SK-N-MC (cell line): Measurements from ENCODE around the gene UBL7.

Source experiments
- DNase-seq: peaks from one replicate; pipeline ENCODE4 v3.0.0-alpha.2; 2011; ENCODE audit warnings: low read depth, low spot score
- H3K27ac ChIP-seq: fragments of 200-600 bp; sonication (generic); 2 replicates; pipeline ENCODE4 v1.5.1; 2016; ENCODE audit warnings: mixed run types
- H3K36me3 ChIP-seq: fragments of 200-600 bp; sonication (generic); 2 replicates; pipeline ENCODE4 v1.6.1; 2017; ENCODE audit warnings: antibody characterized with exemption, low read length, mixed read lengths; ENCODE audit not compliant: insufficient read depth
- H3K4me3 ChIP-seq: fragments of 200-600 bp; sonication (generic); 2 replicates; pipeline ENCODE4 v1.5.1; 2016
- H3K9ac ChIP-seq: fragments of 200-600 bp; sonication (generic); 2 replicates; pipeline ENCODE4 v1.8.0; 2017; ENCODE audit warnings: mixed run types, mixed read lengths; ENCODE audit not compliant: insufficient read length
- H3K9me3 ChIP-seq: fragments of 200-600 bp; sonication (generic); 2 replicates; pipeline ENCODE4 v1.6.1; 2017; ENCODE audit warnings: low read depth, mild to moderate bottlenecking, antibody characterized with exemption, low read length, moderate library complexity, mixed read lengths
- EZH2 ChIP-seq: fragments of 200-600 bp; sonication (generic); IDR thresholded peaks from one replicate; pipeline ENCODE4 v1.6.1; 2017; ENCODE audit warnings: antibody characterized with exemption
- FOXP2 ChIP-seq: optimal IDR thresholded peaks from 2 replicates; pipeline ENCODE3; 2011; ENCODE audit warnings: mild to moderate bottlenecking, moderate library complexity; ENCODE audit not compliant: insufficient read depth; ENCODE audit errors: extremely low read length, control extremely low read depth
- POLR2AphosphoS5 ChIP-seq: IDR thresholded peaks from 2 replicates; pipeline ENCODE4 v1.6.1; 2012; ENCODE audit warnings: mild to moderate bottlenecking, low read depth, low read length, borderline replicate concordance

Gene UBL7

DNA sequence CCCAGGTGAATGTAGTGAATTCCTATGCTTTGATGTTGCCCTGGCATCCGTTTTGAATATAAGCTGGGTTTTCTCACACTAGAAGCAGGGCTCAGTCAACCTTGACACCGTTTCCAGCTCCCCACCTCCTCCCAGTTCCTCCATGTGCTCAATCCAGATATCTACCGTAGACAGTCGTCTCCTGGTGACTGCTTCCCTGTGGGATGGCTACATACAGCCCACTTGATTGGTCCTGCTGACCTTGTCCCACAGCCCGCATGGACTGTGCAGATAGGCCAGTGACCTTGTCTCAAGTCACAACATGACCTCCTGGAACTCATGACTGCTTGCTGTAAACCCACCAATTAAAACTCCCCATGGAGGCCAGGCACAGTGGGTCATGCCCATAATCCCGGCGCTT is 35.3 kb downstream of the UBL7 start:
- no peak overlapping the region for H3K27ac ChIP-seq
- no peak overlapping the region for H3K9ac ChIP-seq
- H3K4me3 ChIP-seq, result no peak overlapping the region
- no peak for DNase-seq
- no peaks in the 10 kb centered on the region for H3K9me3 ChIP-seq
- TF ChIP-seq FOXP2, result no peak
- no peak for TF ChIP-seq POLR2AphosphoS5
- no peak for TF ChIP-seq EZH2
- no peaks in the 10 kb centered on the region for H3K36me3 ChIP-seq

DNA sequence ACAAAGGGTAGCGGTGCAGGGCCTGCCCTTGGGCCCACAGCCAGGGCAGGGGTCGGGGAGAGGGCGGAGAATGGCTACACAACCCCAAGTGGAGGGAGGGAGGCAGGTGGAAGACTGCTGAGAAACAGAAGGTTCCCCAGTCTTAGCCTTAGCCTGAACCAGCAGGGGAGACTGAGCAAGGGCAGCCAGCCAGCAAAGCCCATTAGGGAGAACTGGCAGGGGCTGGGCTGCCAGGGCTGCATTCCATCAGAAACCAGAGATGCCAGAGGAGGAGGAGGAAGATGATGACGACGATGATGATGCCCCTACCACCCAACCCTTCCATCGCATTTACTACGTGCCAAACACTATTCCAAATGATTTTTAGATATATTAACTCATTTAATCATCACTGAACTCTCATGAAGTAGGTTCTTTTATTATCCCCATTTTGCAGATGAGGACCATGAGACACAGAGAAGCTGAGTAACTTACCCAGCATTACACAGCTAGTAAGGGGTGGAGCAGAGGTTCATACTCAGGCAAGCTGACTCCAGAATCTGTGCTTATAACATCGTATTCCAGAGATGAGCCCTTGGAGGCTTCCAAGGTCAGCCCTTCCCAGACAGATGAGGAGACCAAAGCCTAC is 35.9 kb downstream of the UBL7 start:
- Histone ChIP-seq H3K4me3 (no peak overlapping the region), H3K27ac (no peak overlapping the region), H3K9me3 (no peaks in the 10 kb centered on the region), H3K36me3 (no peaks in the 10 kb centered on the region), H3K9ac (no peak overlapping the region)
- TF ChIP-seq FOXP2 (no peak), POLR2AphosphoS5 (no peak), EZH2 (no peak)
- DNase-seq, result no peak

DNA sequence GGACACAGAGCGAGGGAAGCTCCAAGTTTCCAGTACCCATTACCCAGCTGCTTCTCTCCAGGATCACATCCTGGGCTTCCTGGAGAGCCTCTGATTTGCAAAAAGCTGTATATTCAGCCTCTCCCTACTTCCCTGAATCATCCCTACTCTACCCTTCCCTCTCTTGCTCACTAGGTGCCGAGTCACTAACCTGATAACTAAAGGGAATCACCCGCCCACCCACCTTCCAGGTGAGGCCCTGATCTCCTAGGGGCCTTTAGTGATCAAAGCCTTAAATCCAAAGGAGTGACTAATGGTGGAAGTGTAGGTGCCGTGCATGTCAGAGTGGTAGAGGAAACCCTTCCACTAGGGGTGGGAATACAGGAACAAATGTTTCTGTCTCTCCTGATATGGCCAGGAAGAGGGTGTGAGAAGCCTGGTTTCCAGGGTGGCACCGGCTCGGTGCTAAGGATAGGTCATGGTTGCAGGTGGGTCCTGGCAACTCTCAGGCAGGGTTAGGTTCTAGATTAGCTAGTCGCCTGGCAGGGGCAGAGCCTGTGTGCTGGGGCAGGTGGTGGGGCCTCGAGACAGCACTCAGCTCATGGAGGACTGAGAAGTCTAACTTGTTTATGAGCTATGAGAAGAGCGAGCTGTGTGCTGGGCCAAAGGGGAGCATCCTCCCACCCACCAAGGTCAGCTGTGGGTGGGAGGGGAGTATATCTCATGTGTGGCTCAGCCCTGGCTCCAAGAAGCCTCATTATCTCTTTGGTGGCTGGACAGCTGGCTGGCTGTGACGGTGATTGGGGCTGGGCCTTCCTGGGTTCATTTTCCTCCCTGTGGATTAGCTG is 37.3 kb downstream of the UBL7 start:
- Histone ChIP-seq H3K9ac (no peak overlapping the region), H3K27ac (no peak overlapping the region), H3K4me3 (no peak overlapping the region), H3K9me3 (no peaks in the 10 kb centered on the region), H3K36me3 (no peaks in the 10 kb centered on the region)
- DNase-seq, result no peak
- TF ChIP-seq POLR2AphosphoS5 (no peak), FOXP2 (no peak), EZH2 (no peak)

DNA sequence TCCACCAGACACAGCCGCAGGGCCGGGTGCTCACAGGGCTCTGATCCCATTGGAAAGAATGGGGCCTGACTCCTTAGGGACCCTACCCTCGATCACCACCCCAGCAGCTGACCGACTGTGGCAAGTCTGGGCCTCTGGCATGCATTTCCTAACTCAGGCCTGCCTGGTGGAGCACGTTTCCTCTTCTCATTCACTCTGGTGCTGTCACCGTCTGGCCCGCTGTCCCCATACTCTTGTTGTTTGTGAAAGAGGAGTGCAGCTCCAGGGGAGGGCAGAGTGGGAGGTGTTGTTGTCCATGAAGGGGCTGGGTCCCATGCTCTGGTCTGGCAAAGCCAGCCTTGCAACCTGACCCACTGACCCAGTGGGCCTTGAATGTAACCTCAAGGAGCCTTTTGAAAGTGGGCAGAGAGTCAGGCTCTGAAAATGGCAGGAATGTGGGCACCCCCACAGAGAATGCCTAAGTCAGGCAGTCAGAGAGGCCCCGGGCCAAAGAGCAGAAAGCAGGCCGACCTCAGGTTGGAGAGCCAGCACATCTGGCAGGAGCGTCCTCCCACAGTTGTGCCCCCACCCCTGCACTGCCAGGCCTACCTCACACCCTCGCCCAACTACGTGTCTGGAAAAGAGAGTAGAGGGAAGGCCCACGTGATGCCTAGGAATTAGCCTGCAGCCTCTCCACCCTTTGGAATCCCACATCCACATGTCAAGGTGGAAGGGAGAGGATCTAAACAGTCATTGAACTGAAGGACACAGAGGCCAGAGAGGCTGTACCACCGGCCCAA is 38.1 kb downstream of the UBL7 start:
- no peak overlapping the region for H3K9ac ChIP-seq
- H3K9me3 ChIP-seq, result no peaks in the 10 kb centered on the region
- no peak overlapping the region for H3K4me3 ChIP-seq
- no peak overlapping the region for H3K27ac ChIP-seq
- no peak for TF ChIP-seq EZH2
- no peak for TF ChIP-seq FOXP2
- no peak for DNase-seq
- no peaks in the 10 kb centered on the region for H3K36me3 ChIP-seq

DNA sequence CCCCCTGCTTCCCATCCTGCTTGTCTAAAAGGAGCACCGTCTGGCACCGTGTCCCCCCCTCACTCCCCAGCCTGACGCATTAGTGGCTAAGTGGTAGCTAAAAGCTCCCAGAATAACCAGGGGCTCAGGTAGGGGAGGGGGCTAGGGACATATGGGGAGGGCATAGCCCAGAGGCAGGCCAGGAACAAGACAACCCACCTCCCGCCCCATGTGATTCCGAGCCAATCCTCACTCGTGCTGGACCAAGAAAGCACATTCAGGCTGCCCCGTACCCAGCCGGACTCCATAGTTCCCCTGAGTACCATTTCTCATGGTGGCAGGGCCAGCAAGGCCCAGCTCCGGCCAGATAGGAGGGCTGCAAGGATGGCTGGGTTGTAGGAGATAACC is 38.7 kb downstream of the UBL7 start:
- Histone ChIP-seq H3K4me3 (no peak overlapping the region), H3K36me3 (no peaks in the 10 kb centered on the region), H3K9ac (no peak overlapping the region), H3K9me3 (no peaks in the 10 kb centered on the region), H3K27ac (no peak overlapping the region)
- no peak for DNase-seq
- TF ChIP-seq EZH2 (no peak), POLR2AphosphoS5 (no peak), FOXP2 (no peak)

DNA sequence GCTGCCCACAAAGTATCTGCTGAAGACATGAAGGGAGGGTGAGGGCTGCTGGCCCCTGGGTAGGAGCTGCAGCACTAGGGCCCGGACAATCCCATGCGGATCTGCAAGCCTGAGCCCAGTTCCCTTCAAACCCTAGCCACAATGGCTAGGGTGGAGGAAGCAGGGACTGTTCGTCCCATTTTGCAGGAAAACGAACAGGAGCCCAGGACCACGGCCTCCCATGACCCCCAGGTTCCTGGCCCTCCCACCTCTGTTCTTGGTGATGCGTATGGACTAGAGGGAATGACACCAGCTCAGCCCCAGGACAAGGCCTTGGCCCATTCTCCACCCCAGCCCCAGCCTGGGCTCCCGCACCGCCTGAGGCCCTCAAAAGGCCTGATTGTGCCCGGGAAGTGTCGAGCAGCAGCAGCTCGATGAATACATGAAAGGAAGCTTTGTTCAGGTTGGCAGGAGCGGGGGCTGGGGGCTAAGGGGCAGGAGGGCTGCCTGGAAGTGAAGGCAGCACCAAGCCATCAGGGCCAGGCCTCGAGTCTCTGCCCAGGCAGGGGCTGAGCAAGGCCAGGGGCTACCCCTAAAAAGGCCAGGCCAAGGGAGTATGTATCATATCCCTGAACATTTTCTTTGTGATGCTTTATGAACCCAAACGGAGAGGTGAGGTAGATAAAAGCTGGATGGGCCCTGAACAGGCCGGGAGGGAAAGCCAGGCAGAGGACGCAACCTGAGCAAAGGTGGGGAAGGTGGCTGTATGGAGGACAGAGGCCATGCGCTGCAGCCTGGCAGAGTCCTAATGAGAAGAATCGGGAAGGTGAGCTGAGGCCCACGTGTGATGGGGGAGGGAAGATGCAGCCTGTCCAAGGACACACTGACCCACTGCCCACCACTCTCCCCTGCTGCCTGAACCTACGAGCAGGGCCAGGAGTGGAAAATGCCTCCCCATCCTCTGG is 39.4 kb downstream of the UBL7 start:
- H3K4me3 ChIP-seq, result no peak overlapping the region
- H3K36me3 ChIP-seq, result no peaks in the 10 kb centered on the region
- TF ChIP-seq EZH2, result no peak
- no peak for TF ChIP-seq POLR2AphosphoS5
- TF ChIP-seq FOXP2, result no peak
- H3K27ac ChIP-seq, result no peak overlapping the region
- no peak overlapping the region for H3K9ac ChIP-seq
- DNase-seq, result no peak
- H3K9me3 ChIP-seq, result no peaks in the 10 kb centered on the region

DNA sequence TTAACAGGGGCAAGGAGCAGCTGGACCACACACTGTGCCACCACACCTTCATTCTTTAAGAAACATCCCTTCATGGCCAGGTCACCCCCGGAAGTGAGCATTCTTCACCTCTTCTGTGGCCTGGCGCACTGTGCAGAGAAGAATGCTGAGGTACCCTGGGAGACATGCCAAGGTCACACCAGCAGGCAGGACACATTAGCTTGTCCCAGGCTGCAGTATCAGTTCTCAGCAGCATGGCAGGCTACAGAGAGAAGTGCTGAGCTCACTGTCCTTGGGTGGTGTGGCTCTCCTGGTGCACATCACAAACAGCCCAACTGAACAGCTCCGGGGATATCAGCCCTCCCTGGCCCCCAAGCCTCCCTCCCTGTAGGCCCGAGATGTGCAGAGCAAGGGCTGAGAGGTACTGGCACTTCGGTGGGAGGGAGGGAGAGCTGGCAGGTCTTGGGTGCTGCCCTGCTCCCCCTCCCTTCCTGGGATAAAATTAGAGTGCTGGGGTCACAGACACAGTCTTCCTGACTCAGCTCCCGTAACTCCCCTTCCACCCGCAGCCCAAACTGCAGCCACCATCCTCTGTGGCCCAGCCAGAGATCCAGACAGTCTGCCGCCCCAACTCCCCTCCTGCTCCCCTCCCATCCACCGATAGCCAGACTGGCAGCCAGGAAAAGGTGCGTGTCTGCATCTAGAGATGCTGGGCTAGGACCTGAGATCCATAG is 40.6 kb downstream of the UBL7 start:
- Histone ChIP-seq H3K36me3 (no peaks in the 10 kb centered on the region), H3K9ac (no peak overlapping the region), H3K4me3 (no peak overlapping the region), H3K9me3 (no peaks in the 10 kb centered on the region), H3K27ac (no peak overlapping the region)
- no peak for DNase-seq
- no peak for TF ChIP-seq POLR2AphosphoS5

DNA sequence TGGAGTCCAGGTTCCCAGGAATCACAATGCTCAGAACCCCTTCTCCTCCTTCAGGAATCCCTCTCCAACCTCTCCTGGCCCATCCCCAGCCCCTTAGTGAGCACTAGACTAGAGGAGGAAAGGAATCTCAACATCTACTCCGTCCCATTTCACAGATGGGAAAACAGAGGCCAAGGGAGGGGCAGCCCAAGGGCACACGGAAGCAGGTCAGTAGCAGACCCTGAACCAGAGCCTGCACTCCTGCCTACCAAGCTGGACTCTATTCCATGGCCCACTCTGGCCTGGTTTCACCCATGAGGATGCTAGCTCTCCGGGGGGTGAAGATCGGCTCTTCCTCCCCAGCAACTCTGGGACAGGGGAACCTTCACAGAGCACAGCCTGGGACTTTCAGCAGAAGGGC is 41.5 kb downstream of the UBL7 start:
- Histone ChIP-seq H3K9ac (no peak overlapping the region), H3K36me3 (no peaks in the 10 kb centered on the region), H3K9me3 (no peaks in the 10 kb centered on the region), H3K27ac (no peak overlapping the region), H3K4me3 (no peak overlapping the region)
- TF ChIP-seq POLR2AphosphoS5 (no peak), EZH2 (no peak), FOXP2 (no peak)
- no peak for DNase-seq
